AG04449 (cell line): ENCODE measurements around the gene NID2.
A peak's percentile ranks its signal among the peaks of the same experiment; 100 is the strongest.

ENCODE experiments used
- CTCF ChIA-PET: fragments of 350-600 bp; formaldehyde crosslinking; extraction: SDS; loops from one replicate; lab custom pipeline; 2021; ENCODE audit warnings: antibody characterized with exemption; lab: Yijun Ruan, JAX
- POLR2A ChIA-PET: fragments of 400-600, 350-600 bp; formaldehyde crosslinking; extraction: SDS; loops from one replicate; lab custom pipeline; 2020; ENCODE audit warnings: antibody characterized with exemption, inconsistent platforms; lab: Yijun Ruan, JAX
- DNase-seq: peaks from one replicate; pipeline ENCODE4 v3.0.0-alpha.2; 2010; ENCODE audit warnings: low read depth, low spot score
- H3K4me3 ChIP-seq: 2 replicates; pipeline ENCODE4 v1.5.1; 2011; ENCODE audit warnings: low read depth, mild to moderate bottlenecking, control low read depth, low read length
- CTCF ChIP-seq: IDR thresholded peaks from one replicate; pipeline ENCODE4 v1.5.1; 2011; ENCODE audit warnings: mild to moderate bottlenecking, moderate library complexity, low read length, control low read depth, inconsistent platforms; ENCODE audit not compliant: insufficient read depth; ENCODE audit errors: missing control alignments

NID2 gene

GRCh38 chr14:52025310-52025709 is 43.5 kb downstream of the NID2 start:
- H3K4me3 ChIP-seq: no peak overlapping the region
- ChIA-PET CTCF (interaction anchor here (0.9 to 4.1 kb wide), 7 partner anchors 9 to 106 kb away, joined by 3 to 20 read pairs (median 3); no protein-coding TSS in a partner anchor), POLR2A (interaction anchor here (0.7 to 2.0 kb wide), 3 partner anchors 20 to 85 kb away, joined by 3 to 7 read pairs (median 4); partner anchors contain the start of gene NID2)
- no peak for TF ChIP-seq CTCF
- DNase-seq: peak; percentile 92

- POLR2A ChIA-PET: interaction anchor here (1.3 kb wide), 1 partner anchor 22 kb away, joined by 4 read pairs; no protein-coding TSS in a partner anchor
Measured at GRCh38 chr14:52023518-52023917, 45.3 kb downstream of the NID2 start.

GRCh38 chr14:52021957-52022600 is 46.8 kb downstream of the NID2 start:
- no peak for TF ChIP-seq CTCF
- no peak overlapping the region for H3K4me3 ChIP-seq
- ChIA-PET CTCF (interaction anchor here (0.7 to 1.7 kb wide), 7 partner anchors 10 to 108 kb away, joined by 3 to 5 read pairs (median 4); no protein-coding TSS in a partner anchor), POLR2A (no interaction called here)
- DNase-seq: no peak

More at GRCh38 chr14:52023518-52023917, 45.3 kb downstream of the NID2 start:
- CTCF ChIA-PET: interaction anchor here (0.6 to 1.7 kb wide), 7 partner anchors 9 to 110 kb away, joined by 3 to 5 read pairs (median 3); no protein-coding TSS in a partner anchor
- no peak for TF ChIP-seq CTCF
- DNase-seq: peak; percentile 55
- H3K4me3 ChIP-seq: no peak overlapping the region

GRCh38 chr14:52020866-52021717 is 47.8 kb downstream of the NID2 start:
- DNase-seq: no peak
- ChIA-PET POLR2A (no interaction called here), CTCF (interaction anchor here (0.8 to 1.3 kb wide), 4 partner anchors 9 to 110 kb away, joined by 3 to 5 read pairs (median 4); no protein-coding TSS in a partner anchor)
- TF ChIP-seq CTCF: no peak
- no peak overlapping the region for H3K4me3 ChIP-seq

GRCh38 chr14:52020161-52020714 is 48.6 kb downstream of the NID2 start:
- no peak for TF ChIP-seq CTCF
- ChIA-PET POLR2A (no interaction called here), CTCF (interaction anchor here (0.8 to 1.9 kb wide), 9 partner anchors 8 to 111 kb away, joined by 3 to 10 read pairs (median 3); no protein-coding TSS in a partner anchor)

More at GRCh38 chr14:52020161-52020714, 48.6 kb downstream of the NID2 start:
- no peak overlapping the region for H3K4me3 ChIP-seq
- DNase-seq: no peak
